ENCODE results near the gene OR2G3. TPM values are rescaled to one million over a fixed set of nuclear protein-coding genes. Genes with fewer than 3 reads are reported as not detected.

OR2G3 gene
- total RNA-seq, 1 donor from 2014 or later, result not detected

- Mint-ChIP-seq H3K4me1 (no peaks in the 10 kb centered on the region), H3K4me3 (no peak within 1 kb of the TSS), H3K9me3 (peaks cover 2% of the 10 kb centered on the region), H3K36me3 (no peaks in the 10 kb centered on the region), H3K27me3 (ENCODE audit: insufficient read depth, low read depth) (no peaks in the 10 kb centered on the region), H3K27ac (no peak within 1 kb of the TSS)
- Histone ChIP-seq H3K79me2 (ENCODE audit: low read depth) (no peaks in the 10 kb centered on the region), H3K4me1 (no peaks in the 10 kb centered on the region), H3K4me2 (no peak within 1 kb of the TSS), H3K36me3 (no peaks in the 10 kb centered on the region), H3K27me3 (no peaks in the 10 kb centered on the region), H3K9ac (no peak within 1 kb of the TSS), H4K20me1 (ENCODE audit: low read depth) (no peaks in the 10 kb centered on the region), H3F3A (ENCODE audit: low read depth) (no peaks in the 10 kb centered on the region), H3K4me3 (no peak within 1 kb of the TSS), H2AFZ (replicated peaks) (no peak within 1 kb of the TSS), H3K27ac (no peak within 1 kb of the TSS), H3K9me3 (ENCODE audit: low read depth) (no peaks in the 10 kb centered on the region)
- no peak for TF ChIP-seq CTCF (IDR thresholded peaks at IDR 0.05)
- TF ChIP-seq EZH2 (IDR thresholded peaks at IDR 0.05), result no peak
- TF ChIP-seq EZH2phosphoT487 (IDR thresholded peaks at IDR 0.05), result no peak
- no peak for DNase-seq (ENCODE audit: low spot score)
Observed at GRCh38 chr1:247588060-247588459, 17.3 kb upstream of the OR2G3 start, which contains the start of gene OR2G2. TSS of gene OR2G2 (plus strand) at chr1:247588360. CDS start at chr1:247588360, 0 bp downstream.

DNA sequence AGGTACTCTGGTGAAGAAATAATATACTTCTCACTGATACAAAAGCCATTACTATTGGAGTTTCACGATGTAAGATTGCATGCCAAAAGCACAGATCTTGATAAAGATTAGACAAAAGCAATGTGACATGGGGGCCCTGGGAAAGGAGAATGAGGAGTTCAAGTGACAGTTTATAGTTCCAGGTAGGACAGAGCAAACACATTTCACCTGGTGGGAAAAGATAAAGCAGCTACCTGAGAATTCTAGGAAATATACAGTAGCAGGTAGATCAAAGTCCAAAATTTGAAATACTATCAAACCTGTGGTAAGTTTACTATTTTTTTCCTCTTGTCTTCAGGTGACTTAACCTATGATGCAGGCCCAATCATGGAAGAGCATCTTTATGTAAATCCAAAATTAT is 8.0 kb downstream of the OR2G3 start:
- no peaks in the 10 kb centered on the region for H3K79me2 ChIP-seq (ENCODE audit: low read depth)
- H3K27me3 Mint-ChIP-seq (ENCODE audit: insufficient read depth, low read depth), result peaks cover 2% of the 10 kb centered on the region
- H3K4me1 Mint-ChIP-seq, result no peaks in the 10 kb centered on the region
- no peak overlapping the region for H2AFZ ChIP-seq (replicated peaks)
- DNase-seq (ENCODE audit: low spot score), result no peak
- no peaks in the 10 kb centered on the region for H4K20me1 ChIP-seq (ENCODE audit: low read depth)
- no peaks in the 10 kb centered on the region for H3K27me3 ChIP-seq
- H3F3A ChIP-seq (ENCODE audit: low read depth), result no peaks in the 10 kb centered on the region
- no peak for TF ChIP-seq CTCF (IDR thresholded peaks at IDR 0.05)
- no peak for TF ChIP-seq EZH2 (IDR thresholded peaks at IDR 0.05)
- TF ChIP-seq EZH2phosphoT487 (IDR thresholded peaks at IDR 0.05), result no peak
- peaks cover 2% of the 10 kb centered on the region for H3K9me3 Mint-ChIP-seq
- H3K36me3 Mint-ChIP-seq, result no peaks in the 10 kb centered on the region
- H3K4me1 ChIP-seq, result no peaks in the 10 kb centered on the region
- no peak overlapping the region for H3K4me2 ChIP-seq
- no peak overlapping the region for H3K4me3 Mint-ChIP-seq
- H3K27ac ChIP-seq, result no peak overlapping the region
- H3K4me3 ChIP-seq, result no peak overlapping the region
- no peaks in the 10 kb centered on the region for H3K36me3 ChIP-seq
- peaks cover 4% of the 10 kb centered on the region for H3K9me3 ChIP-seq (ENCODE audit: low read depth)
- no peak overlapping the region for H3K9ac ChIP-seq
- no peak overlapping the region for H3K27ac Mint-ChIP-seq

- no peak for TF ChIP-seq CTCF (IDR thresholded peaks at IDR 0.05)
- TF ChIP-seq EZH2 (IDR thresholded peaks at IDR 0.05), result no peak
- TF ChIP-seq EZH2phosphoT487 (IDR thresholded peaks at IDR 0.05), result no peak
- no peaks in the 10 kb centered on the region for H3K4me1 Mint-ChIP-seq
Observed at GRCh38 chr1:247614625-247615024, 9.2 kb downstream of the OR2G3 start.

More at GRCh38 chr1:247614625-247615024, 9.2 kb downstream of the OR2G3 start:
- H3K9me3 ChIP-seq (ENCODE audit: low read depth), result no peaks in the 10 kb centered on the region
- H3K4me3 ChIP-seq, result no peak overlapping the region
- no peak for DNase-seq (ENCODE audit: low spot score)
- H3K4me1 ChIP-seq, result no peaks in the 10 kb centered on the region
- H3K4me3 Mint-ChIP-seq, result no peak overlapping the region
- H3K36me3 Mint-ChIP-seq, result no peaks in the 10 kb centered on the region
- peaks cover 2% of the 10 kb centered on the region for H3K9me3 Mint-ChIP-seq
- no peaks in the 10 kb centered on the region for H3K36me3 ChIP-seq
- H4K20me1 ChIP-seq (ENCODE audit: low read depth), result no peaks in the 10 kb centered on the region
- H3K79me2 ChIP-seq (ENCODE audit: low read depth), result no peaks in the 10 kb centered on the region
- no peak overlapping the region for H3K27ac Mint-ChIP-seq
- H3K9ac ChIP-seq, result no peak overlapping the region
- H3K27me3 Mint-ChIP-seq (ENCODE audit: insufficient read depth, low read depth), result peaks cover 2% of the 10 kb centered on the region
- H3K27me3 ChIP-seq, result no peaks in the 10 kb centered on the region
- H3K27ac ChIP-seq, result no peak overlapping the region
- H3K4me2 ChIP-seq, result no peak overlapping the region
- no peak overlapping the region for H2AFZ ChIP-seq (replicated peaks)
- H3F3A ChIP-seq (ENCODE audit: low read depth), result no peaks in the 10 kb centered on the region
